Measurements from ENCODE around the gene BPIFB1.

The BPIFB1 gene

GRCh38 chr20:33239418-33239817 is 43.6 kb upstream of the BPIFB1 start:
- H3K4me3 ChIP-seq (ENCODE audit: low read depth, low read length): no peak overlapping the region
- TF ChIP-seq CTCF (IDR thresholded peaks at IDR 0.05; ENCODE audit: low read depth, low read length): no peak
- no peak for TF ChIP-seq POLR2A (IDR thresholded peaks at IDR 0.05; ENCODE audit: extremely low read depth, insufficient read length)
- no peak for TF ChIP-seq MAX (IDR thresholded peaks at IDR 0.05; ENCODE audit: low read depth, low read length)
- no peak for TF ChIP-seq MYC (IDR thresholded peaks at IDR 0.05; ENCODE audit: low read depth, low read length)
- DNase-seq (ENCODE audit: low read depth): no peak

GRCh38 chr20:33239979-33240736 is 42.9 kb upstream of the BPIFB1 start:
- no peak overlapping the region for H3K4me3 ChIP-seq (ENCODE audit: low read depth, low read length)
- no peak for DNase-seq (ENCODE audit: low read depth)

GRCh38 chr20:33240923-33241322 is 42.1 kb upstream of the BPIFB1 start:
- no peak for DNase-seq (ENCODE audit: low read depth)
- no peak overlapping the region for H3K4me3 ChIP-seq (ENCODE audit: low read depth, low read length)
- no peak for TF ChIP-seq MYC (IDR thresholded peaks at IDR 0.05; ENCODE audit: low read depth, low read length)
- no peak for TF ChIP-seq POLR2A (IDR thresholded peaks at IDR 0.05; ENCODE audit: extremely low read depth, insufficient read length)
- TF ChIP-seq MAX (IDR thresholded peaks at IDR 0.05; ENCODE audit: low read depth, low read length): peak; percentile 27; the same call in 1 of the 2 replicates

More at GRCh38 chr20:33239979-33240736, 42.9 kb upstream of the BPIFB1 start:
- TF ChIP-seq MAX (IDR thresholded peaks at IDR 0.05; ENCODE audit: low read depth, low read length) (no peak), MYC (IDR thresholded peaks at IDR 0.05; ENCODE audit: low read depth, low read length) (no peak), CTCF (IDR thresholded peaks at IDR 0.05; ENCODE audit: low read depth, low read length) (no peak)

GRCh38 chr20:33242319-33243100 is 40.5 kb upstream of the BPIFB1 start:
- no peak for DNase-seq (ENCODE audit: low read depth)
- no peak overlapping the region for H3K4me3 ChIP-seq (ENCODE audit: low read depth, low read length)
- no peak for TF ChIP-seq POLR2A (IDR thresholded peaks at IDR 0.05; ENCODE audit: extremely low read depth, insufficient read length)
- TF ChIP-seq CTCF (IDR thresholded peaks at IDR 0.05; ENCODE audit: low read depth, low read length): no peak
- no peak for TF ChIP-seq MAX (IDR thresholded peaks at IDR 0.05; ENCODE audit: low read depth, low read length)
- TF ChIP-seq MYC (IDR thresholded peaks at IDR 0.05; ENCODE audit: low read depth, low read length): no peak

- H3K4me3 ChIP-seq (ENCODE audit: low read depth, low read length): no peak overlapping the region
- TF ChIP-seq CTCF (IDR thresholded peaks at IDR 0.05; ENCODE audit: low read depth, low read length): no peak
- TF ChIP-seq POLR2A (IDR thresholded peaks at IDR 0.05; ENCODE audit: extremely low read depth, insufficient read length): no peak
- no peak for TF ChIP-seq MAX (IDR thresholded peaks at IDR 0.05; ENCODE audit: low read depth, low read length)
- no peak for TF ChIP-seq MYC (IDR thresholded peaks at IDR 0.05; ENCODE audit: low read depth, low read length)
Observed at GRCh38 chr20:33246077-33246476, 36.9 kb upstream of the BPIFB1 start.

GRCh38 chr20:33249456-33249855 is 33.6 kb upstream of the BPIFB1 start:
- no peak for DNase-seq (ENCODE audit: low read depth)
- no peak overlapping the region for H3K4me3 ChIP-seq (ENCODE audit: low read depth, low read length)
- TF ChIP-seq POLR2A (IDR thresholded peaks at IDR 0.05; ENCODE audit: extremely low read depth, insufficient read length): no peak
- TF ChIP-seq MAX (IDR thresholded peaks at IDR 0.05; ENCODE audit: low read depth, low read length): no peak
- no peak for TF ChIP-seq MYC (IDR thresholded peaks at IDR 0.05; ENCODE audit: low read depth, low read length)
- TF ChIP-seq CTCF (IDR thresholded peaks at IDR 0.05; ENCODE audit: low read depth, low read length): no peak

More at GRCh38 chr20:33246077-33246476, 36.9 kb upstream of the BPIFB1 start:
- DNase-seq (ENCODE audit: low read depth): no peak

All from NB4 (cell line).